ENCODE results near the gene ARHGAP26. TPM values are rescaled to one million over a fixed set of nuclear protein-coding genes. Genes with fewer than 3 reads are reported as not detected.
A peak's percentile ranks its signal among the peaks of the same experiment; 100 is the strongest.

Gene ARHGAP26
- total RNA-seq, 1 donor from 2014 or later: 60.3 TPM

DNA sequence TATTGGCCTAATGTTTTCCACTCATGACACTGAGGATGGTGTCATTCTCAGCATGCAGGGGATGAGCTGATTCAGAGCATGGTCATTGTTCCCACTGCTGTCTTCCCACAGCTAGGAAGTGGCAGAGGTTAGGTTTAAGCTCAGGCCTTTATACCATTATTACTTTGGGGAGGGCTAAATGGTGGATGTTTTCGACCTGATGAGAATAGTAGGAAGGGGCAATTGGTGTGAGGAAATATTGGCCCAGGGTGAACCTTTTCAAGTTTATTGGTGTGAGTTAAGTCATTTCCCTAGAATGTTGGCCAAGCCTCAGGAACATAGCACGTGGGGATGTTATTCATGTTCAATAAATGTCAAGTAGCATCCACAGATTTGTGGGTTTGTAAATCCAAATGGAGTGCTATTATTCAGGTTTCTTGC is 59.6 kb downstream of the ARHGAP26 start:
- no peak for DNase-seq (ENCODE audit: low spot score)

DNA sequence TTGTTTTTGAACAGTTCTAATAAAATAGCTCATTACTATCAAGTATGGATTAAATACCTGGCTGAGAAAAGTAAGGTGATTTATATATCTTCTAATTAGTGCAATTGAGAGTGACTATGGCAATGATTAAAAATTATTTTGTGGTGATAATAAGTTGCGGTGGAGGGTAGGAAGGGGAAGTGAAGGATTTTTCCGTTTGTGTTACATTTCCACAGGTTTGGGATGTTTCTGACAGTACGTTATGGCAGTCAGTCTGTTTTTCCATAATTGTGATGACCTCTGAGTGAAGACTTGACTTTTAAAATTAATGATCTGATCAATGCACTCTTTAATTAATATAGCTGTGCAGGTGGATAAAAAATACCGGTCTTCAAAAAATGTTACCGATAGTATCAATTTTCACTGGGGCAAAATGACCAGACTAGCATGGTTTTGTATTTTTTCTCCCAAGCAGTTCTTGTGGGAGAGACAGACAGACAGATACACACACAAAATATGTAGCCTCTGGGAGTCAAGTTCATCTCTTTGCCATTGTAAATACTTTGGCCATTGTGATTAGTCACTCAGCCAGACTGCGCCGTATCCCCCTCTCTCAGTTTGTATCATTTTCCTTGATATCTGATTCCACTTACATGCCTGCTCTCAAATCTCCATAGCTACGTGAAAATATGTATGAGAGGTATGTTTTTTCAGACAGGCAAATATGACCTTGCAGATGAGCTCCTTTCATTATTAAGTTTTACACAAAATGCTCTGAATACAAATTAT is 60.2 kb downstream of the ARHGAP26 start:
- DNase-seq (ENCODE audit: low spot score): no peak

DNA sequence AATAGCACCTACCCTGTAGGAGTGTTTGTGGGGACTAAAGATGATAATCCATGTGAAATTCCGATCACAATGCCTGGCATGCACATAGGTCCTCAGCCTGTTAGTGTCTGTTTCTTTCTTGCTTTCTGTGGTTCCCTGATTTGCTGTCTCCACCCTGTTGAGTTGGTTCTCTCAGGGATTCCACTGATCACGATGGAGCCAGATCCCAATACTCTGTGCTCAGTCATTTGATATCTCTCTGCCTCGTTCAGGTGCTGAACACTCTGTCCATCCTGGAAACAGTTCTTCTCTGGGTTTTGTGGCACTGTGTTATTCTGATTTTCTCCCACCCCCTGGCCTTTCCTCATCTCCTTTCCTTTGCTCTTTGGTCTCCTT is 60.8 kb downstream of the ARHGAP26 start:
- no peak for DNase-seq (ENCODE audit: low spot score)

DNA sequence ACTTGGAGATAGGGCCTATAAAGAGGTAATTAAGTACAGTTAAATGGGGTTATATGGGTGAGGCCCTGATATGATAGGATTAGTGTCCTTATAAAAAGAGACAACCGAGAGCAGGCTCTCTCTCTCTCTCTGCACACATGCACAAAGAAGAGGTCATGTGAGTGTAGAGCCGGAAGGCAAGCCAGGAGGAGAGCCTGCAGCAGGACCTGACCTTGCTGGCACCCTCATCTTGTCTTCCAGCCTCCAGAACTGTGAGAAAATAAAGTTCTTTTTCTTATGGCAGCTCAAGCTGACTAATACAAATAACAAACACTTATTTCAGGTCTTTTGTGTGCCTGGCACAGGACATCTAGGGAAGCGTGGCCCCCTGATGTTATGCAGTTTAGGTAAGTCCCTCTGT is 62.1 kb downstream of the ARHGAP26 start:
- DNase-seq (ENCODE audit: low spot score): no peak

DNA sequence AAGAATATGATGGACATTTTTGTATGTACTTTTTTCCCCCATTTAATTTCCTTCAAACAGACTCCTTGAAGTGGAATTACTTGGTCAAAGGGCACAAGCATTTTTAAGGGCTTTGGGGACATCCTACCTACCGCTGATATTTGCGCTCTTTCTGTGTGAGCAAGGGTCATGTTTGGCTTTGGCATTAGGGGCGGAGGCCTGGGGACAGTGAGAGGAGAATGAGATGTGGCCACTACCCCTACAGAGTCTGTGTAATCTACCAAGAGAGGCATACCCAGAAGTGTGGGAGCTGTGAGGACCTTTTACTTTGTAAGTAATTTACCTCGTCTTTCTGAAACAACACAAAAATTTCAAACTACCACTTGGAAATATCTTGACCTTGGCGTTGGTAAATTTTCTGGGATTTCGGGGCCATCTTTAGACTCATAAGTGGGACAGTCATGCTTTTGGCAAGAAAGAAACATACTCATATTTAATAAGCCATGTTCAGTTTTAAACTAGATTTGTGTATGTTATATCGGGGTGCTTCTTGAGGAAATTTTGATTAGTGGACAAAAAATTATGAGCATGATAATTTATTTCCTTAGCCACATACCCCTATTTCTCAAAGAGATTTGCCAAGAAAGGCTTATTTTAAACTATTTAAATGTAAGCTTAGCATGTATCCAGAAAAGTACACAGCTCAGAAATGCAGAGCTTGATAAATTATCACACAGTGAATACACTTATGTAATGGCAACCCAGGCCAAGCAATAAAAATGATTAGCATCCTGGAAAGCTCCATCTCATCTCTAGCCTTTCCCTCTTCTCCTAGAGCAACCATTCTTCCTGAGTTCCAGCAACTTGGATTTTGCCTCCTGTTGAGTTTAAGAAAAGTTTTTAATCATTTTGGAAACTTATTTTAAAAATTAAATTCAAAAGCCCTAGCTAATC is 63.6 kb downstream of the ARHGAP26 start:
- DNase-seq (ENCODE audit: low spot score): no peak

DNA sequence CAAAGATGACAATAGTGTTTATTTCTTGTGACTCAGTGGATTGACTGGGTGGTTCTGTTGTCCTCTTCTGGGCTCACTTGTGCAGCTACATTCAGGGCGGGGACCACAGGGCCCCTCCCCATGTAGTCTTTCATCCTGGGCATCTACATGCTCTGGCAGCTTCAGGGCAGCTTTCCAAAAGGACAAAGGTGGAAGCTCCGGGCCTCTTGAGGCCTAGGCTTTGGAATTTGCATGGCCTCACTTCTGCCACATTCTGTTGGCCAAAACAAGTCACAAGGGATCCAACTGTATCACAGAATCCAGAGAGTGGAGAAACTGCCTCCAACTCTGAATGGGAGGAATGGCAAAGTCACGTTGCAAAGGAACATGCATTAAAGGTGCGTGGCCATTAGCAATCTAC is 64.3 kb downstream of the ARHGAP26 start:
- peak; percentile 47 for DNase-seq (ENCODE audit: low spot score)

DNA sequence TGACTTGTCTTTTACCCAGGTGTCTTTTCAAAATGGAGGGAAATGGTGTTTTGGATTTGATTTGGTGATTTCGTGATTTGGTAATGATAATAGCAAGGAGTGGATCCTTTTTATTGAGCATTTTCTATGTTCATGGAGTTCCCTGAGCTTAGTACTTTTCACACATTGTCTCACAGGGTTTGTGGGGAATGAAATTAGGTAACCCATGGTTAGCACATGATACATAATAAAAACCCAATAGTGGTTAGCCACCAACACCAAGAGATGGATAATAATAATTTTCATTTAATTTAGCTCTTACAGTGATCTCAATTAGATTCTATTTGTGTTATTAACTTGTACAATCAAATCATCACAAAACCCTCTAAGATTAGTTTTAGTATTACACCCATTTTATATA is 65.4 kb downstream of the ARHGAP26 start:
- no peak for DNase-seq (ENCODE audit: low spot score)

DNA sequence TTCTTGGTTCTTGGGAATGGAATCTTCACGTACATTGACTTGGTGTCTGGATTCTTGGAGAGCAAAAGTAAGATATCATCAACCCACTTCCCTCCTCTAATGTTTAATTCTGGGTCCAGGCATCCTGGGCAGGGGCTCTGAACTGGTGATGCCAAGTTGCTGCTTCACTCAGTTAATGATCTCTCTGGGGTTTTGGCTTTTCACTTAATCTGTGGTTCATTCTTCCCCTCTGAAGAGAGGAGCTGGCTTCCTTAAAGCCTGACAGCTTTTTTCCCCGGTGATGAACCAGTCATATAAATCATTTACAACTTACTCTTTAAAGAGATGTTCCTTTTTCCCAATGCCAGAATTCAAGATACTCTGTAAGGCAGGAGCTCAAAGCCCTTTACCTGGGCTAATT is 65.9 kb downstream of the ARHGAP26 start:
- no peak for DNase-seq (ENCODE audit: low spot score)

DNA sequence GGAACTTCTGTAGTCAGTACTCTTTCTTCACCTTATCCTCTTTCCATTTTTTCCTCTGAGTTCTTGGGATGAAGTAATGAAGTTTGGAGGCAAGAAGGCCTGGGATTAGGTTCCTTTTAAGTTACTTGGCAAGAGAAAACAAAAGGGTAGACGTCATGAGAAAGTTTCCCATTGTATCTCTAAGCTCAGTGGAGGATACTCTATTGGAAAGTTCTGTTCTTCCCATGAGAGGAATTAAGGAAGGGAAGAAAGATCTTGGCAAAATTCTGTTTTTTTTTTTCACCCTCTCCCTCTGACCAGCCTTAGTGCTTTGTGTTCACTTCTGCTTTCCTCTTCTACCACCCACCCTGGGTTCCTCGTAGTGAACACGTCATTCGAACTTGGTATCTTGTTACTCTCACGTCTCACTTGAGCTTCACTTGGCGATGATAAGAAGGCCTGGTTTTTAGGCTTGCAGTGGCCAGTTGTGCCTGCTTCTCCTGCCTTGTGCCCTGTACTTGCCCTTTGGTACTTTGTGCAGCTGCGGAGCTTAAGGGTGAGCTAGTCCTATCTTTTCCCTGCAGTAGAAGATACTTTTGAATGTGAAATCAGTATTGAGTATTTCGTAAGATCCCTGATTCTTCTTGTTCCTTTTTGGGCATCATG is 67.0 kb downstream of the ARHGAP26 start:
- DNase-seq (ENCODE audit: low spot score): no peak

DNA sequence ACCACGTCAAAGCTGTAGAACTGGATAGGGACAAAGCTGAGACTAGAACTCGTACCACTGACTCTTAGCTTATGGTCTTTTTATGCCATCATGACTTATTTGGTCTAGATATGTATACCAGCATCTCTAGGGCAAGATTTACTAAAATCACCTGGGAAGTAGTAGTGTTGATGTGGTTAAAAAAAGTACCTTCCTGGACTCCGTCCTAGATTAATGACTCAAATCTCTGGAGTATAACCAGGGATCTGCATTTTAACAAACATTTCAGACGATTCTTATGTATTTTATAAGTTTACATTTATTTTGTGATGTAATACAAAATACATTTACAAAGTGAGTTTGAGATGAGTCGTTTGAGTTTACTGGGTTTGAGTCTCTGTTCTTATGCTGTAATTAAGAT is 68.7 kb downstream of the ARHGAP26 start:
- DNase-seq (ENCODE audit: low spot score): no peak

DNA sequence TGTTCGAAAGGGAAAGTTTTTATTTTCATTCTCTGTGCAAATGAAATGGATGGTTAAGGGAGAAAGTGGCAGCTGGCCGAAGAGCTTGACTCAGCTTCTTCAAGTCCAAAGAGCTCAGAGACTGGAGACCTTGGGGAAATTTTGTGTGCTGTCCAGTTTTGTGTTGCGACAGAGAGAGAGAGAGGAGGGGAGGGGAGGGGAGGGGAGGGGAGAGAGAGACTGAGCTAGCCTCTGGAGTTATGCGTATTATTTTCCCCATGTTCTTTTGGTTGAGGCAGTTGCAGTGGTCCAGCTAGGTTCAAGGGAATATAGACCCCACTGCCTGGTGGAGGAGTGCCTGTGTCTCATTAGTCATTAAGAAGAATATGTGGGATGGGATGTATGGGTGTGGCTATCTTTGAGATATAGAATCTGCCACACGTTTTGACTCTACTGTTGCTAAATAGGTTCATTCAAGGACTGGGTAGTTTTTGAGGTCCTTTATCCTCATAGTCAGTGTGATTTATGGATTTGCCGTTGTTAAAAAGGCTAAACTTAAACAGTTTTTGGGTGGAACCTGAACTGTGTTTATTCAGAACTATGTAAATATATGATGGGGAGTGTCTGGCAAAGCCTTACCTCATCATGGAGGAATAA is 69.7 kb downstream of the ARHGAP26 start:
- peak; percentile 54 for DNase-seq (ENCODE audit: low spot score)

DNA sequence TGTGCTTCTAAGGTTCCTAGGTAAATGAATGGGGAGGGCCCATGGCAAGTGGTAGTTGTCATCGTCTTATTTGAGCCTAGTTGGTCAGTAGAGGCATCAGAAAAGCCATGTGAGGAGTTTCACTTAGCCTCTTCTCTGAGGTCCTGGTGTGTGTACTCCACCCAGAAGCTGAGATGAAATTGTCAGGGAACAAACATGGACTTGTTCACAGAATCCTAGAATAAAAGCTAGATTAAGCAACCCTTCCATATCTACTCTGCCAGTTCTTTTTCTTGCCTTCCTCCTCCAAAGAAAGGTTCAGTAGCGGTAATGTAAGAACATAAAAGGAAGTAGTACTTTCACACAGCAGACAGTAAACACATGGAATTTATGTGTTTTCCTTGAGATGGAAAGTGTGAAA is 70.4 kb downstream of the ARHGAP26 start:
- DNase-seq (ENCODE audit: low spot score): no peak

DNA sequence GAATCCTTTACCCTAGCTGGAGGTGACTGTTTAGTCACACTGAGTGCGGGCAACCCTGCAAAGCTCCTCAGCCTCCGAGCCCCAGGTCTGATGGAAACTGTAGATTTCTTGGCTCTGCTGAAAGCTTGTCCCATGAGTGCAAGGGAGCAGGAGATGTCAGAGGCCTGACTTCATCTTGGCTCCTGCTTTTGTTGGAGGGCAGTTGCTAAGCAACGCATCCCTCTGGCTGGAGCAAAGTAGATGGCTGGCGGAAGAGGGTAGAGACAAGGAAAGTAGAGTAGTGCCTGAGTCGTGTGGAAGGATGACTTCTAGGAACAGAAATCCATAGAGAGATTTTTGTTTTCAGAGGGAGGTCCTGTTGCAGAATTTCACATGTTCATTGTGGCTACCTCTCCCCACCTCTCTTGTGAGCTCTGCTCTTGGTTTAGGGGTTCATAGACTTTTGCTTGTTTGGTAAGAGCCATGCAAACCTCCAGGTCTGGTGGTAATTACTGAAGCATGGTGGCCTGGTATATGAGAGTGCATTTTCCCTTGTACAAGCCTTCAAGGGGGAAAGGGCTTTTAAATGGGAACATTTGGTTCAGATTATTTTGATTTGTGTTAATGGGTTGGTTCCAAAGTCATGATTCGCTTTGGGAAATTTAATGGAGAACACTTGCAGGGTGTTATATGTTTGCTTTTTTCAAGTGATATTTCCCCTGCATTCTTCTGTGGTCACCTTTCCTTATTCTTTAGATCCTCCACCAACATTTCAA is 71.5 kb downstream of the ARHGAP26 start:
- DNase-seq (ENCODE audit: low spot score): no peak

DNA sequence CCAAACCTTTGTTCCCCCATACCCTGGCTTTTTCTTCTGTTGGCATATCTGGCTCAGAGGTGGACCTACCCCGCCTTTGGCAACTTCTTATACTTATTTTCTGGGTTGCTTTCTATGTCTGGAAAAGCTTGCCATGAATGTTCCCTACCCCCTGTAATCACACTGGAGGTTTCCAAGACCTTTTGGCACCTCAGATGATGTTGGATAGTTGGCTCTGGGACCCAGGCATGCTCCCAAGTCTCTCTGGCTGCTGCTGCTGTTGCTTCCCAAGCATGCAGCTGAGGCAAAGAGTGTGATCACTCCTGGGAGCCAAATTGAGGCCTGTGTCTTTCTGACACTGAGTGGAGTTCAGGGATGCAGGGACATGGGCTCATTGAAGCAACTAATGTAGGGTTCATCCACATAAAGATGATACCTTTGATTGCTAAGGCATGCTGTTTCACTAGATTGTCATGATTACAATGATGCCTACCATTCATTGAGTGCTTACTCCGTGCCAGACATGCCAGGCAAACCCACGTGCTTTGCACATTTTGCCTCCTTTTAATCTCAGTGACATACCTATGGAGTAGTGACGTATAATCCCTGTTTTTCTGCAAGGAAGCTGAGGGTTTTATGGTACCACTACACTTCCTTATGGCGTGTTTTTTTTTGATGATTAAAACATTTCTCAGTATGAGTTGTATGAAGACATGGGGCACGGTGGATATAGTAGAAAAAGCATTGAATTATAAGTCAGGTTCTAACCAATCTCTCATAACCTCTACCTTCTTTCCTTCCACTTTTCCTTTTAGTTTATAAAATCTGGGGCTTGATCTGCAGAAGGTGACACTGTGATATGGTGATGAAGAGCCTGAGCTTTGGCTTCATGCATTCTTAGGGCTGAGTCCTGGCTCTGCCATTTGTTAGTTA is 73.1 kb downstream of the ARHGAP26 start:
- no peak for DNase-seq (ENCODE audit: low spot score)

DNA sequence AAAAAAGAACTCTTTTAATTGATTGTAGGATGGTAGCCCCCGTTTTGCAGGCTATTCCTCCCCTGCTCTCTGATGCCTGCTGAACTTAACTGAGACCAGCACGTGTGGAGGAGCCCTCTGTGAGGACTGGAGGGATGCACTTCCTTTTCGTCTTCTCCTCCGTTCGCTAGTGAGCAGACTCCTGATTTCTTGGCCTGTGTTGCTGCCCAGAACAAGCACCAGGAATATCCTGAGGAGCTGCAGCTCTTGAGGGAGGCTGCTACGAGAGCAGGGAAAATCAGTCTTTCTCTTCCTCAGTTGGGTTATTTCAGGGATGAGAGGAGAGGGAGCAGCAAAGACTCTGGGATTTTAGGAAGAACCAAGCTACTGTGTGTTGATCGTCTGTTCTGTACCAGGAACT is 74.7 kb downstream of the ARHGAP26 start:
- no peak for DNase-seq (ENCODE audit: low spot score)

DNA sequence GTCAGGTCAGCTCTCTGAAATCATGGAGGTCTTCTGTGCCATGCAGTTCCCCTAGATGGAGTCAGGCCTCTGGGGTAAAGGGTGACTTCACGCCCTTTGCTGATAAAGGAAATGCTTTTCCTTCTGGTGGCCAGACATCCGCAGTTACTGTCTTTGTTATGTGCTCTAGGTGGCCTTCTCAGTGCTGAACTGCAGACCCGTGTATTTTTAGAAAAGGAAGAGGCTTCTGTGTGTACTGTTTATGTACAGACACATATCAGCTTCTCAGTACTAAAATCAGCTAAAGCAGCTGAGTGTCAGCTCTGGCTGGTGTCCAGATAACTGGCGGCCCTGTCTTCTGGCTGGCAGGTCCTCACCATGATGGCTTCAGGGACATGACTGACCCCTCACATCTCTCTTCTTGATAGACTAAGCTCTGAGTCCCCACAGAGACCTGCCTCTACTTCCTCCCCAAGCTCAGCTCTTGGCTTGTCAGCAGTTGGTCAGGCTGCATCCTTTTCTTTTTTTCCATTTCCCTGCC is 75.3 kb downstream of the ARHGAP26 start:
- no peak for DNase-seq (ENCODE audit: low spot score)

DNA sequence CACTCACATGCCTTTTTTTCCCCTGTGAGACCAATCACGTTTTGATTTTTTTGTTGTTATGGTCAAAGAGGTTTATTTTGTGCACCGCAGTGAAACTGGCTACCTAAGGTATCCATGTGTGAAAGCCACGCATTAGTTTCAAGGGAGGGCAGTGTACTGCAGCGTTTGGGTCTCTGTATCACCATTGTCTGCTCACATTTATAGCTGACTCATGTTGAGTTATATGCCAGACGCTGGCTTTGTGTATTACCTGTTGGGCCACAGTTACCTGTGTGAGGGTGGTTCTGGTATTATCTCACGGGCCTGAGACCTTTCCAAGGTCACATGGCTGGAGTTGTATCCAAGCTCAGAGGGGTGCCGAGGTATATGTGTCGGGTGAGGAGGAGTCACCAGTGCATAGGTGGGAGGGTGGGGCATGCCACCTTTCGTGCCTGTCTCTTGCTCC is 75.8 kb downstream of the ARHGAP26 start:
- DNase-seq (ENCODE audit: low spot score): no peak

DNA sequence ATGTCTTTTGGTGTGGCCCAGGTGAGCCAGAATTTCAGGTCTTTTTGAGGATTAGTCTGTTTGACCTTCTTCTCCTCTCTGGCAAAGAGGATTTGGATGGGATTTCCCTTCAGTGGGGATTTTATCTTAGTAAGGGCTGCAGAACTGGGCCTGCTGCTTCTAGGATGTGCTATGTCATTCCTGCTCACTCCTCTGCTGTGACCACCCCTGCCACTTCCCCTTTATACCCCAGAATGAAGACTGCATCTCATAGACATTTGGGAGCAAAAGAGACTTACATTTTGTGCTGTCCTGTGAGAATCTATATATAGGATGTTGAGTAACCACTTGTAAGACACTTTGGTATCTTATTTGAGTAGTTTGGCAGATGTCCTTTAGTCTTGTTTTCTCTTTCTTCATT is 76.2 kb downstream of the ARHGAP26 start:
- DNase-seq (ENCODE audit: low spot score): no peak

DNA sequence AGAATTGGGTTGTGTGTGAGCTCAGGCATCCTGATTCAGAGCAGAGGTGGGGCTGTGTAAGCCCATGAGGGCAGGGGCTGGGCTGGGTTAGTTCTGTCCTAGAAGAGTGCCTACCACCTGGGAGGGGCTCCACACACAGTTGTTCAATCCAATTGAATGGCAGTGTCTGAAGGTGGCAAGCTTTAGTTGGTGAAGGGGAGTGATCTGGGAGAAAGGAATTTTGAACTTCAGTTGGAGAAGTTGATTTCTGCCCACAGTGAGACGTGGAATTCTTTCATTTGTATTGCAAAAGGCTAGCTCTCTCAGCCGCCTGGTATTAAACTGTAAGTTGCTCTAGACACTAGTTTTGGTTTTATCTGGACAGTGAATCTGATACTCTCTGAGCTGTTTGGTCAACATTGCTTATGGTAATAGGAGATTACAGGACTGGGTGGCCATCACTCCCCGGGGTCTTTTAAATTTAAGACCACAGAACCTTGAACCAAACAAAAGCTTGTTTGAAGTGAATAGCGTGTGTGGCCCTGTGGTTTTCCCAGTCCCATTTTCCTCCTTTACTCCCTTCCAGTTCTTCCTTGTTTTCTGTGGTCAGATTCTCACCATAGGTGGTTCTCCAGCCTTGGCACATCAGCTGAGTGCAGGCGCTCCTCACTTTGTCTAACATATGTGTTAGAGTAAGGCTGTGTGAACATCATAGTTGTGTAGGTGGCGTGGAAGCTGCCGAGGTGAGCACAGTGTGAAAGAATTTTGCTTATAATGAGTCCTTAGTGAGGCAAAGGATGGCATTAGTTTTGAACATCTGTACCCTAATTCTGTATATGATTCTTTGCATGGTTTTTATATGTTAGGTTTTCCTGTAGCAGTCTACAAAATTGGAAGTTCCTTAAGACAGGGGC is 78.0 kb downstream of the ARHGAP26 start:
- no peak for DNase-seq (ENCODE audit: low spot score)

All from mucosa of gallbladder (tissue), 1 donor.